Coronary artery (tissue), 2 donors: Measurements from ENCODE around the gene NUP107.

Experiments used
- DNase-seq: peaks from one replicate; pipeline ENCODE4 v3.0.0-alpha.2; 2017; ENCODE audit warnings: low spot score
- H3K27ac ChIP-seq, 2 donors: fragments of 200-600 bp; sonication (generic); one replicate each; pipeline ENCODE4 v1.5.1; 2016 to 2019
- H3K4me3 ChIP-seq: fragments of 200-600 bp; sonication (generic); 2 replicates; pipeline ENCODE4 v1.5.1; 2016; ENCODE audit warnings: mild to moderate bottlenecking, moderate library complexity
- CTCF ChIP-seq: fragments of 200-600 bp; sonication (generic); IDR thresholded peaks from one replicate; pipeline ENCODE4 v1.5.1; 2019; ENCODE audit warnings: antibody characterized with exemption

The NUP107 gene

DNA sequence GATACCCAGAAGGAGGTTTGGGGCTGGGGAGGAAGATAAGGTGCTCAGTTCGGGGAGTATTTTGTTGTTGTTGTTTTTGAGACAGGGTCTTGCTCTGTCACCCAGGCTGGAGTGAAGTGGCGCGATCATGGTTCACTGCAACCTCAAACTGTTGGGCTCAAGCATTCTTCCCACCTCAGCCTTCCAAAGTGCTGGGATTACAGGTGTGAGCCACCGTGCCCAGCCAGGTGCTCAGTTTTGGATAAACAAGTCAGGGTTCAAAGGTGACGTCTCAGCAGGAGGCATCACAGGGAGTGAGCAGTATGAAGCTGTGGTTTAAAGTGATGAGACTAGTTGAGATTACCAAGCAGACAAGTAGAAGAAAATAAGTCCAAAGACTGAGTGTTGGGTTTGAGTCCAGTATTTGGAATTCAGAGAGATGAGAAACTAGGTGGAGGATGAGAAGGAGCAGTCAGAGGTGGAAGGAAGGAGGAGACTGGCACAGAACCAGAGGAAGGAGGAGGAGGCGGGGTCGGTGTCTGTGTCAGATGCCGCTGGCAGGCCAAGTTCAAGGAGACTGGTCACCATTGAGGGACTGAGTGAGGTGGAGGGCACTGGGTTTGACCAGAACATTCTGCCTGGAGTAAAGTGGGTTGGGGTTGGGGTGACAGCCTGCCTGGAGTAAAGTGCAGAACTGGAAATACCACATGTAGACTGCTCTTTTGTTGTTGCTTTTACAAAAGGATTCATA is 75.3 kb downstream of the NUP107 start:
- Histone ChIP-seq H3K27ac (no peak overlapping the region), H3K4me3 (no peak overlapping the region)
- DNase-seq: no peak
- TF ChIP-seq CTCF: no peak

- Histone ChIP-seq H3K27ac (no peak overlapping the region), H3K4me3 (no peak overlapping the region)
- DNase-seq: no peak
- TF ChIP-seq CTCF: no peak
Observed at GRCh38 chr12:68762691-68763090, 75.9 kb downstream of the NUP107 start.

DNA sequence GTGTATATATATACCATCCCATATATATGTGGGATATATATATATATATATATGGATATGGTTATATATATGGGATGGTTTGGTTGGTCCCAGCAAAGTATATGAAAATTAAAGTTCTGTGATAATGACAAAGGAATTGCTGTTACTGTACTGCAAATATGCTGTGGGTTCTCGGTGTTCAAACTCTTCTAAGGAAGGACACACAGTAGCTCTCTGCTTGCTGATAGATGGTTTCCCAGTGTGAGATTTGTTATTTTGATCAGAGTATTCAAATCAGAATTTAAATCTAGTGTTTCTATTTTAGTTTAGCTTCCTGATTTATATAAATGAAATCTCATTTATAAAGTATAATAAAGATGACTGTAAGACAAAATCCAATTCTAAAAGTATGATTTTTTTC is 78.9 kb downstream of the NUP107 start:
- Histone ChIP-seq H3K4me3 (no peak overlapping the region), H3K27ac (no peak overlapping the region)
- no peak for DNase-seq
- no peak for TF ChIP-seq CTCF

DNA sequence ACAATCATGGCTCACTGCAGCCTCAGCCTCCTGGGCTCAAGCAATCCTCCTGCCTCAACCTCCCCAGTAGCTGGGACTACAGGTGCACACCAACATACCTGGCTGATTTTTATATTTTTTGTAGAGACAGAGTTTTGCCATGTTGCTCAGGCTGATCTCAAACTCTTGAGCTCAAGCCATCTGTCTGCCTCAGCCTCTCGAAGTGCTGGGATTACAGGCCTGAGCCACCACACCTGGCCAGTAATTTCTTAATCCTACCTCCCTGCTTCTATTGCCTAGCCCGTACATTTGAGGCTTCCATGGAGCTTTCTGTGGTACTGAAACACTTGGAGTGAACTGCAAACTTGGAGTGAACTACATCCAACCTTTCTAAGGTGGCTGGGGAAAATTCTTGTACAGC is 79.9 kb downstream of the NUP107 start:
- no peak for TF ChIP-seq CTCF
- no peak overlapping the region for H3K4me3 ChIP-seq
- DNase-seq: no peak
- H3K27ac ChIP-seq: no peak overlapping the region

DNA sequence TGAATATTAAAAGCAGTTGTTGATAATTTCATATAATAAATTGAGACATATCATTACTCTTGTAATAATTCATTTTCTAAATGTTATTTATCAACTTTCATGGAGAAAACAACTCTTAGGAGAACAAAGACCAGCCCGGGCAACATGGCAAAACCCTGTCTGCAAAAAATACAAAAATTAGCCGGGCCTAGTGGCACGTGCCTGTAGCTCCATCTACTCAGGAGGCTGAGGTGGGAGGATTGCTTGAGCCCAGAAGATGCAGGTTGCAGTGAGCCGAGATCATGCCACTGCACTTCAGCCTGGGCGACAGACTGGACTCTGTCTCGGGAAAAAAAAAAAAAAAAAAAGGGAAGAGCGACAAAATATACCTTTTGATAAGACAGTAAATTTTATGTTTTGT is 80.4 kb downstream of the NUP107 start:
- no peak overlapping the region for H3K4me3 ChIP-seq
- TF ChIP-seq CTCF: no peak
- H3K27ac ChIP-seq: no peak overlapping the region
- DNase-seq: no peak

GRCh38 chr12:68768431-68768939 is 81.7 kb downstream of the NUP107 start:
- no peak for DNase-seq
- H3K27ac ChIP-seq: no peak overlapping the region
- no peak overlapping the region for H3K4me3 ChIP-seq
- TF ChIP-seq CTCF: no peak

- TF ChIP-seq CTCF: no peak
- H3K4me3 ChIP-seq: no peak overlapping the region
- H3K27ac ChIP-seq: no peak overlapping the region
- no peak for DNase-seq
Observed at GRCh38 chr12:68769941-68770340, 83.2 kb downstream of the NUP107 start.
